ENCODE data around the gene SENP3. TPM values are rescaled to one million over a fixed set of nuclear protein-coding genes. Genes with fewer than 3 reads are reported as not detected.
A peak's percentile ranks its signal among the peaks of the same experiment; 100 is the strongest.
"Not testable (repeated sequence)": the region's sequence is repeated elsewhere in the genome, so short reads cannot be mapped to it uniquely, and the experiment has no call there.

The SENP3 gene
- total RNA-seq, 1 donor, result 50.1 TPM

- no peak for DNase-seq (ENCODE audit: low read depth in 2 of 3, low spot score in 2 of 3)
These were observed 29.0 kb downstream of the SENP3 start for GRCh38 chr17:7590743-7591142.

- DNase-seq (ENCODE audit: low read depth in 2 of 3, low spot score in 2 of 3), result no peak
These were observed 29.9 kb downstream of the SENP3 start for GRCh38 chr17:7591596-7591995.

GRCh38 chr17:7592422-7593021, 30.8 kb downstream of the SENP3 start:
- DNase-seq (ENCODE audit: low read depth in 2 of 3, low spot score in 2 of 3), result no peak

- DNase-seq (ENCODE audit: low read depth in 2 of 3, low spot score in 2 of 3), result no peak
These were observed 31.6 kb downstream of the SENP3 start for GRCh38 chr17:7593296-7593695.

GRCh38 chr17:7597561-7597960, 35.8 kb downstream of the SENP3 start:
- not testable (repeated sequence) for DNase-seq (ENCODE audit: low read depth in 2 of 3, low spot score in 2 of 3)

GRCh38 chr17:7606280-7606679, 44.6 kb downstream of the SENP3 start:
- no peak for DNase-seq (ENCODE audit: low read depth in 2 of 3, low spot score in 2 of 3)

- DNase-seq (ENCODE audit: low read depth in 2 of 3, low spot score in 2 of 3), result no peak
These were observed 48.9 kb downstream of the SENP3 start for GRCh38 chr17:7610641-7611040.

GRCh38 chr17:7611635-7612293, 50.0 kb downstream of the SENP3 start:
- DNase-seq (ENCODE audit: low read depth in 2 of 3, low spot score in 2 of 3), result no peak

GRCh38 chr17:7612294-7612640, 50.5 kb downstream of the SENP3 start:
- DNase-seq (ENCODE audit: low read depth in 2 of 3, low spot score in 2 of 3), result no peak

- no peak for DNase-seq (ENCODE audit: low read depth in 2 of 3, low spot score in 2 of 3)
These were observed 52.2 kb downstream of the SENP3 start for GRCh38 chr17:7613769-7614424.

GRCh38 chr17:7614425-7615264, 52.9 kb downstream of the SENP3 start, which contains the start of gene FXR2:
FXR2 (minus strand) TSS chr17:7614897; CDS start chr17:7614532, 365 bp downstream.
- DNase-seq (ENCODE audit: low read depth in 2 of 3, low spot score in 2 of 3), result peak; percentile 98 to 100 (median 100)

GRCh38 chr17:7615265-7615747, 53.6 kb downstream of the SENP3 start:
- no peak for DNase-seq (ENCODE audit: low read depth in 2 of 3, low spot score in 2 of 3)

GRCh38 chr17:7618608-7619007, 56.9 kb downstream of the SENP3 start:
- no peak for DNase-seq (ENCODE audit: low read depth in 2 of 3, low spot score in 2 of 3)

GRCh38 chr17:7620835-7621234, 59.1 kb downstream of the SENP3 start:
- no peak for DNase-seq (ENCODE audit: low read depth in 2 of 3, low spot score in 2 of 3)

Small RNAs within 50 kb of the gene (small RNA-seq; reads per million reads assigned to genes)
- gene CD68, result not detected
- not detected for gene RF00019
- gene SNORA48, result not detected
- gene SNORD10, result not detected

Other genes starting within 250 kb of the SENP3 start
- gene GPS2, start 246.6 kb upstream of the SENP3 start, total RNA-seq, result 70.3 TPM
- gene NEURL4, start 232.6 kb upstream of the SENP3 start, total RNA-seq, result 37.4 TPM
- gene ACAP1, start 225.4 kb upstream of the SENP3 start, total RNA-seq, result 109 TPM
- gene KCTD11, start 209.8 kb upstream of the SENP3 start, total RNA-seq, result 5.1 TPM
- not detected for gene TMEM95, start 206.8 kb upstream of the SENP3 start, total RNA-seq
- gene TNK1, start 180.8 kb upstream of the SENP3 start, total RNA-seq, result 4.3 TPM
- gene PLSCR3, start 167.4 kb upstream of the SENP3 start, total RNA-seq, result 26.9 TPM
- gene TMEM256, start 157.8 kb upstream of the SENP3 start, total RNA-seq, result 141 TPM
- 6.7 TPM for gene NLGN2, start 154.1 kb upstream of the SENP3 start, total RNA-seq
- not detected for gene SPEM1, start 141.6 kb upstream of the SENP3 start, total RNA-seq
- under 0.01 TPM for gene SPEM2, start 136.3 kb upstream of the SENP3 start, total RNA-seq
- not detected for gene SPEM3, start 133.1 kb upstream of the SENP3 start, total RNA-seq
- 17.0 TPM for gene TMEM102, start 126.5 kb upstream of the SENP3 start, total RNA-seq
- 0.54 TPM for gene FGF11, start 122.4 kb upstream of the SENP3 start, total RNA-seq
- gene CHRNB1, start 116.9 kb upstream of the SENP3 start, total RNA-seq, result 26.1 TPM
- gene ZBTB4, start 82.3 kb upstream of the SENP3 start, total RNA-seq, result 17.8 TPM
- not detected for gene SLC35G6, start 80.5 kb upstream of the SENP3 start, total RNA-seq
- gene POLR2A, start 77.6 kb upstream of the SENP3 start, total RNA-seq, result 234 TPM
- 11.0 TPM for gene TNFSF12, start 12.9 kb upstream of the SENP3 start, total RNA-seq
- 15.3 TPM for gene TNFSF13, start 3.2 kb upstream of the SENP3 start, total RNA-seq
- gene CD68, start 17.7 kb downstream of the SENP3 start, total RNA-seq, result 16.4 TPM
- gene MPDU1, start 21.9 kb downstream of the SENP3 start, total RNA-seq, result 118 TPM
- 0.81 TPM for gene SOX15, start 28.2 kb downstream of the SENP3 start, total RNA-seq
- 22.6 TPM for gene FXR2, start 53.0 kb downstream of the SENP3 start, total RNA-seq
- gene SAT2, start 65.9 kb downstream of the SENP3 start, total RNA-seq, result 14.0 TPM
- gene SHBG, start 68.2 kb downstream of the SENP3 start, total RNA-seq, result not detected
- not detected for gene ATP1B2, start 89.0 kb downstream of the SENP3 start, total RNA-seq
- 72.4 TPM for gene TP53, start 125.6 kb downstream of the SENP3 start, total RNA-seq
- 14.5 TPM for gene WRAP53, start 126.6 kb downstream of the SENP3 start, total RNA-seq
- gene EFNB3, start 143.3 kb downstream of the SENP3 start, total RNA-seq, result under 0.01 TPM
- gene DNAH2, start 155.8 kb downstream of the SENP3 start, total RNA-seq, result under 0.01 TPM